K562 (cell line): ENCODE data around the gene CERS6. TPM values are rescaled to one million over a fixed set of nuclear protein-coding genes. Genes with fewer than 3 reads are reported as not detected.

Experiments used
- ATF4 ChIP-seq: fragments of 450-650 bp; formaldehyde crosslinking; IDR thresholded peaks from 2 replicates; pipeline ENCODE4 v1.4.0; 2022; ENCODE audit warnings: mild to moderate bottlenecking, moderate library complexity
- BRF1 ChIP-seq: IDR thresholded peaks from 3 replicates; pipeline ENCODE4 v1.6.1; 2011; ENCODE audit warnings: borderline replicate concordance, mild to moderate bottlenecking; ENCODE audit not compliant: insufficient read length; ENCODE audit errors: extremely low read depth
- CSDE1 ChIP-seq, 2 experiments: fragments of 450-650 bp; IDR thresholded peaks; 2 replicates each; pipeline ENCODE4 v1.6.1; 2016; ENCODE audit warnings: mild to moderate bottlenecking in 1 of 2
- FUS ChIP-seq: fragments of 200-400 bp; formaldehyde crosslinking; optimal IDR thresholded peaks from 2 replicates; pipeline ENCODE3; 2017; ENCODE audit warnings: low read depth, low read length
- HMBOX1 ChIP-seq: sonication (generic); IDR thresholded peaks from 2 replicates; pipeline ENCODE4 v1.6.1; 2016
- HNRNPL ChIP-seq: fragments of 200-400 bp; formaldehyde crosslinking; IDR thresholded peaks from 2 replicates; pipeline ENCODE4 v1.6.1; 2017; ENCODE audit warnings: low read depth, mild to moderate bottlenecking, low read length
- KAT7 ChIP-seq: sonication (generic); formaldehyde crosslinking; IDR thresholded peaks from 2 replicates; pipeline ENCODE4 v1.8.0; 2022; ENCODE audit warnings: missing genetic modification reagents, mild to moderate bottlenecking, borderline replicate concordance
- MCM2 ChIP-seq: fragments of 450-650 bp; IDR thresholded peaks from 2 replicates; pipeline ENCODE4 v1.6.1; 2017; ENCODE audit warnings: low read depth, mild to moderate bottlenecking
- MNT ChIP-seq, 2 experiments: fragments of 450-650 bp; conservative IDR thresholded peaks; 2 replicates each; pipeline ENCODE4 v1.6.1; 2017; ENCODE audit warnings: mild to moderate bottlenecking in 2 of 2, moderate library complexity in 2 of 2
- MYBL2 ChIP-seq, 2 experiments: fragments of 450-650 bp in 1 of 2; sonication (generic) in 1 of 2; formaldehyde crosslinking in 1 of 2; IDR thresholded peaks; 2 replicates each; pipeline versions ENCODE4 v1.6.1 to v1.8.1; 2017 to 2022; ENCODE audit warnings: borderline replicate concordance in 1 of 2, inconsistent platforms in 1 of 2, low read depth in 1 of 2, mild to moderate bottlenecking in 1 of 2, missing genetic modification reagents in 1 of 2, moderate library complexity in 1 of 2
- POLR3G ChIP-seq: IDR thresholded peaks from 2 replicates; pipeline ENCODE4 v1.6.1; 2011; ENCODE audit not compliant: insufficient read length, insufficient replicate concordance; ENCODE audit errors: extremely low read depth
- PPARD ChIP-seq: fragments of 250-450 bp; sonication (Bioruptor Pico); IDR thresholded peaks from 2 replicates; pipeline ENCODE4 v1.8.0; 2022; ENCODE audit warnings: inconsistent platforms, mild to moderate bottlenecking, moderate library complexity
- PRMT5 ChIP-seq: sonication (generic); formaldehyde crosslinking; IDR thresholded peaks from 2 replicates; pipeline ENCODE4 v1.5.0; 2020; ENCODE audit warnings: missing genetic modification reagents
- SRSF3 ChIP-seq: fragments of 200-400 bp; formaldehyde crosslinking; IDR thresholded peaks from 2 replicates; pipeline ENCODE4 v1.6.1; 2016; ENCODE audit warnings: mild to moderate bottlenecking, low read length, moderate library complexity; ENCODE audit not compliant: insufficient read depth
- TAF7 ChIP-seq: fragments of 450-650 bp; IDR thresholded peaks from 2 replicates; pipeline ENCODE4 v1.6.1; 2016; ENCODE audit warnings: missing genetic modification characterization, missing compliant biosample characterization
- THRB ChIP-seq: fragments of 450-650 bp; formaldehyde crosslinking; conservative IDR thresholded peaks from 2 replicates; pipeline ENCODE4 v1.4.0; 2022; ENCODE audit warnings: mild to moderate bottlenecking, missing genetic modification characterization
- TRIM28 ChIP-seq: fragments of 450-650 bp; IDR thresholded peaks from 2 replicates; pipeline ENCODE4 v1.6.1; 2017
- ZNF444 ChIP-seq: fragments of 250-450 bp; sonication (Bioruptor Pico); IDR thresholded peaks from 2 replicates; pipeline ENCODE4 v1.4.0; 2020; ENCODE audit warnings: mild to moderate bottlenecking, moderate library complexity
- ZNF551 ChIP-seq: fragments of 250-450 bp; sonication (Bioruptor Pico); IDR thresholded peaks from 2 replicates; pipeline ENCODE4 v1.5.0; 2021; ENCODE audit warnings: mild to moderate bottlenecking, moderate library complexity
- ZNF76 ChIP-seq: fragments of 250-450 bp; sonication (Bioruptor Pico); IDR thresholded peaks from 2 replicates; pipeline ENCODE4 v1.4.0; 2020; ENCODE audit warnings: mild to moderate bottlenecking, moderate library complexity, borderline replicate concordance
- ZNF830 ChIP-seq: fragments of 250-450 bp; sonication (Bioruptor Pico); IDR thresholded peaks from 2 replicates; pipeline ENCODE4 v1.5.0; 2021; ENCODE audit warnings: mild to moderate bottlenecking
- polyA plus RNA-seq, 8 experiments: library from polyadenylated mRNA; depleted of rRNA in 4 of 8; stranded (reverse) in 5 of 8; unstranded in 3 of 8; fragments of >200 nt; fragmentation: Nextera tagmentation in 2 of 8; fragmentation: Illumina TruSeq in 1 of 8; extraction: Ambion mirVana in 2 of 8; extraction: Trizol in 1 of 8; gene quantifications; 2 replicates each; pipeline versions ENCODE4 v1.2.1 to v1.2.3, GENCODE V29; 2011 to 2014; ENCODE audit warnings: inconsistent platforms in 1 of 8, missing spikeins in 1 of 8
- total RNA-seq, 7 experiments: library from RNA; depleted of rRNA in 6 of 7; stranded (reverse); fragments of >200 nt in 6 of 7; fragmentation: Illumina TruSeq in 2 of 7; extraction: Trizol in 2 of 7; gene quantifications; 2 replicates each; pipeline versions ENCODE4 v1.2.1 to v1.2.3, GENCODE V29; 2011 to 2021; ENCODE audit warnings: low replicate concordance in 1 of 7
- TF ChIP-seq, protein P1 (sequence below): fragments of 450-650 bp; formaldehyde crosslinking; IDR thresholded peaks from 2 replicates; pipeline ENCODE4 v1.4.0; 2022; ENCODE audit warnings: missing genetic modification characterization

CERS6 gene
- total and polyA plus RNA-seq, 9 of the 15 experiments (the other 6 are each of a cell fraction or from before 2014, with no cell fraction given): 1.6 to 13.6 (median 11.4) TPM

DNA sequence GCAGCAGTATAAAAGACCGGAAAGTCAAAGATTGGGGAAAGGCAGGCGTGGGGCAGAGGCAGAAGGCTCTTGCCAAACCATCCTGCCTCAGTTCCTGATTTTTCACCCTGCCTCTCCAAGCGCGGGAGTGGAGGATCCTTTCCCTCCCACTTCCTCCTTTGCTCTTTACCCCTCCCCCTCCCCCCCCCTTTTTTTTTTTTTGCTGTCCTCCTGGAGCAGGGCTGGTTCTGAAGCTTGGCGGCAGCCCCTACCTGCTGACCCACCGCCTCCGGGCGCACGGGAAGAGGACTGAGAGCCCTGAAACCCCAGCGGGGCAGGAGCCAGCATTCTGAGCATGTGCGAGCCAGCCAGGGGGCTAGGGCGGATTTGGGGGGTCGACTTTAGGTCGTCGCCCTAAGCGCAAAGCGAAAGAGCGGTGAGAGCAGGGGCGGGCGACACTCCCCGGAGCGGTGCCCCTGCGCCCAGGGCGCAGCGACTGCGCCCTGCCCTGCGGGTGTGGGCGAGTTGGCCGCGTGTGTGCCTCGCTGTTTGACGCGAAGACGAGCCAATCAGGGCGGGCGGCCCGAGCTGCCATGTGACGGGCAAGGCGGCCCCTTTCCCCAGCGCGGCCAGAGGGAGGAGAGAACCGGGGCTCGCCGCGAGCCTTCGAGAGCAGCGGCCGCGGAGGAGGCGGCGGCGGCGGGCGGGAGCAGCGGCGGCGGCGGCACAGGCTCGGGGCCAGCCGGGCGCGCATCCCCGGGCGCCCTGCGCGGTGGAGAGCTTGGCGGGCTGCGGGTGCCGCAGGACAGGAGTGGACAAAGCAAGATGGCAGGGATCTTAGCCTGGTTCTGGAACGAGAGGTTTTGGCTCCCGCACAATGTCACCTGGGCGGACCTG, at the start of gene CERS6 (continued):
- no peak for TF ChIP-seq SRSF3
- no peak for TF ChIP-seq ZNF830
- peak; percentile 50; the same call in 1 of the 2 replicates for TF ChIP-seq PRMT5 (CRISPR knock-in tag)
- no peak for TF ChIP-seq HMBOX1
- no peak for TF ChIP-seq TAF7 (tag)
- TF ChIP-seq THRB (CRISPR knock-in tag): no peak
- no peak for TF ChIP-seq PPARD (CRISPR knock-in tag)
- TF ChIP-seq BRF1: no peak
- TF ChIP-seq HNRNPL: peak; percentile 99
- no peak for TF ChIP-seq MYBL2 (IDR thresholded peaks at IDR 0.05; ENCODE audit: low read depth)
- no peak for TF ChIP-seq MYBL2 (CRISPR knock-in tag; IDR thresholded peaks at IDR 0.05; ENCODE audit: borderline replicate concordance)
- TF ChIP-seq POLR3G: no peak
- no peak for TF ChIP-seq CSDE1 (IDR thresholded peaks at IDR 0.05)
- peak; percentile 84; the same call in 1 of the 2 replicates for TF ChIP-seq KAT7 (CRISPR knock-in tag)
- no peak for TF ChIP-seq ATF4 (CRISPR knock-in tag)
- TF ChIP-seq ZNF551 (CRISPR knock-in tag): no peak
- no peak for TF ChIP-seq TRIM28
- no peak for TF ChIP-seq MCM2
- TF ChIP-seq FUS: no peak
- no peak for TF ChIP-seq ZNF76 (CRISPR knock-in tag)
- peak; percentile 25; the same call in 1 of the 2 replicates for TF ChIP-seq ZNF444
- peak; percentile 85 to 86 for TF ChIP-seq MNT (conservative IDR thresholded peaks at IDR 0.05)
- TF ChIP-seq, protein P1, sequence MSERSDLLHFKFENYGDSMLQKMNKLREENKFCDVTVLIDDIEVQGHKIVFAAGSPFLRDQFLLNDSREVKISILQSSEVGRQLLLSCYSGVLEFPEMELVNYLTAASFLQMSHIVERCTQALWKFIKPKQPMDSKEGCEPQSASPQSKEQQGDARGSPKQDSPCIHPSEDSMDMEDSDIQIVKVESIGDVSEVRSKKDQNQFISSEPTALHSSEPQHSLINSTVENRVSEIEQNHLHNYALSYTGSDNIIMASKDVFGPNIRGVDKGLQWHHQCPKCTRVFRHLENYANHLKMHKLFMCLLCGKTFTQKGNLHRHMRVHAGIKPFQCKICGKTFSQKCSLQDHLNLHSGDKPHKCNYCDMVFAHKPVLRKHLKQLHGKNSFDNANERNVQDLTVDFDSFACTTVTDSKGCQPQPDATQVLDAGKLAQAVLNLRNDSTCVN: no peak
